Measurements from ENCODE around the gene PORCN. TPM values are rescaled to one million over a fixed set of nuclear protein-coding genes. Genes with fewer than 3 reads are reported as not detected.

PORCN gene
- total and polyA plus RNA-seq, 2 of the 4 experiments (the other 2 are of a cell fraction), result 4.1 to 10.1 TPM

DNA sequence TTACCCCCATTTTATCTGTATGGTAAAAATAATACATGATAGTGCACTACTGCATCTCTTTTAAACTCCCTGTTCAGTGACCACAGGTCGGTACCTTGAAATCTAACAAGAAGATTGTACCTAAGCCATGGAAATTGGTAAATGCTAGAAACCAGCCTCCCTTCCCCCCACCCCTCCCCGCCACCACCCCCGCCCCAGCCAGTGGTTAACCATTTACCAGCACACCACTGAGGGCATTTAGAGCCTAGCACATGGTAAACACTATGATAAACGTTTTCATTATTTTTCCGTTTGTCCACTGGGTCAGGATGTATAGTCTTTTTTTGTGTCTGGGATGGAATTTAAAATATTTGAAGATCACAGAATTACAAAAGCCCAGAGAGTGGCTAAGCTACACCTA, 33.5 kb upstream of the PORCN start:
- dilution Hi-C loops (cut with HindIII; ENCODE audit: low sequenced_read_pairs, unreplicated experiment), result no loop called here
- H3K18ac ChIP-seq (ENCODE audit: low read depth, low read length), result no peak overlapping the region
- in situ Hi-C loops (cut with MboI; ENCODE audit: low sequenced_read_pairs), result no loop called here
- no TSS peak for BruUV-seq (replicated peaks)
- H3K56ac ChIP-seq (ENCODE audit: extremely low read depth, insufficient read depth, low read length), result no peak overlapping the region; the same call in 1 of the 2 replicates
- H3K27me3 ChIP-seq (ENCODE audit: control insufficient read depth, insufficient read depth, low read length), result no peaks in the 10 kb centered on the region
- peaks cover 7% of the 10 kb centered on the region for H3K9me1 ChIP-seq (ENCODE audit: insufficient read depth, low read length)
- H4K91ac ChIP-seq (ENCODE audit: insufficient read depth, low read depth, low read length), result no peak overlapping the region
- no peak overlapping the region for H2BK120ac ChIP-seq (ENCODE audit: low read depth, low read length)
- peak overlapping the region; percentile 64; the same call in 1 of the 2 replicates for H3K14ac ChIP-seq (replicated peaks; ENCODE audit: low read depth, low read length)
- H3K4me1 ChIP-seq (ENCODE audit: control insufficient read depth, insufficient read depth, low read length), result no peaks in the 10 kb centered on the region
- ATAC-seq (ENCODE audit: low read depth) (no peak), DNase-seq (no peak)
- no peak overlapping the region for H2BK20ac ChIP-seq (ENCODE audit: low read depth, low read length)
- H4K8ac ChIP-seq (ENCODE audit: low read depth in 2 of 2, low read length in 2 of 2), result peak overlapping the region; percentile 47 to 80
- no CpG with 5 or more reads among the region's 5 CpGs for WGBS, 2 experiments (ENCODE audit: extremely low coverage in 2 of 2, insufficient read length in 1 of 2)
- no peak overlapping the region for H4K5ac ChIP-seq (ENCODE audit: low read depth, low read length)
- TF ChIP-seq, protein P1, sequence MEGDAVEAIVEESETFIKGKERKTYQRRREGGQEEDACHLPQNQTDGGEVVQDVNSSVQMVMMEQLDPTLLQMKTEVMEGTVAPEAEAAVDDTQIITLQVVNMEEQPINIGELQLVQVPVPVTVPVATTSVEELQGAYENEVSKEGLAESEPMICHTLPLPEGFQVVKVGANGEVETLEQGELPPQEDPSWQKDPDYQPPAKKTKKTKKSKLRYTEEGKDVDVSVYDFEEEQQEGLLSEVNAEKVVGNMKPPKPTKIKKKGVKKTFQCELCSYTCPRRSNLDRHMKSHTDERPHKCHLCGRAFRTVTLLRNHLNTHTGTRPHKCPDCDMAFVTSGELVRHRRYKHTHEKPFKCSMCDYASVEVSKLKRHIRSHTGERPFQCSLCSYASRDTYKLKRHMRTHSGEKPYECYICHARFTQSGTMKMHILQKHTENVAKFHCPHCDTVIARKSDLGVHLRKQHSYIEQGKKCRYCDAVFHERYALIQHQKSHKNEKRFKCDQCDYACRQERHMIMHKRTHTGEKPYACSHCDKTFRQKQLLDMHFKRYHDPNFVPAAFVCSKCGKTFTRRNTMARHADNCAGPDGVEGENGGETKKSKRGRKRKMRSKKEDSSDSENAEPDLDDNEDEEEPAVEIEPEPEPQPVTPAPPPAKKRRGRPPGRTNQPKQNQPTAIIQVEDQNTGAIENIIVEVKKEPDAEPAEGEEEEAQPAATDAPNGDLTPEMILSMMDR (conservative IDR thresholded peaks at IDR 0.05; ENCODE audit: low read depth, low read length), result no peak
- TF ChIP-seq RCOR1 (IDR thresholded peaks at IDR 0.05; ENCODE audit: insufficient replicate concordance, low read length), result no peak
- no peak overlapping the region for H2AK5ac ChIP-seq (ENCODE audit: low read depth, low read length)
- H4K20me1 ChIP-seq (ENCODE audit: insufficient read depth, low read length), result no peaks in the 10 kb centered on the region; the same call in 1 of the 2 replicates
- H3K79me1 ChIP-seq (ENCODE audit: low read depth in 1 of 2, low read length in 2 of 2), result peaks cover 0 to 23% of the 10 kb centered on the region in 2 experiments; a peak in 2 of 4 replicates
- POLR2A ChIA-PET (ENCODE audit: unreplicated experiment), result no interaction called here
- peak overlapping the region; percentile 72; the same call in 1 of the 2 replicates for H3K4me2 ChIP-seq (ENCODE audit: low read depth, low read length)
- H3K23ac ChIP-seq (ENCODE audit: low read depth, low read length), result no peak overlapping the region
- intact Hi-C loops (cut with micrococcal nuclease), result no loop called here
- H3K9ac ChIP-seq (ENCODE audit: low read depth, low read length), result peak overlapping the region; percentile 64; the same call in 1 of the 2 replicates
- peak overlapping the region; percentile 92 for H2AFZ ChIP-seq (replicated peaks; ENCODE audit: low read length, poor library complexity)
- H2BK5ac ChIP-seq (ENCODE audit: low read depth, low read length, poor library complexity, severe bottlenecking), result peak overlapping the region; percentile 29
- peak overlapping the region; percentile 82 for H3K4me3 ChIP-seq (ENCODE audit: insufficient read depth, low read depth, low read length)
- H3K36me3 ChIP-seq (ENCODE audit: control insufficient read depth, insufficient read depth, low read length), result no peaks in the 10 kb centered on the region
- H2BK15ac ChIP-seq (ENCODE audit: low read depth, low read length), result no peak overlapping the region
- no peak overlapping the region for H3K4ac ChIP-seq (ENCODE audit: low read depth, low read length)
- CTCF ChIA-PET, result interaction anchor here (0.6 kb wide), 1 partner anchor 20 kb away, joined by 4 read pairs; no protein-coding TSS in a partner anchor
- H3K27ac ChIP-seq (ENCODE audit: insufficient read depth, low read length), result no peak overlapping the region; the same call in 1 of the 2 replicates
- H3K9me3 ChIP-seq (ENCODE audit: control insufficient read depth, insufficient read depth, low read length), result no peaks in the 10 kb centered on the region
- no peak overlapping the region for H2AK9ac ChIP-seq (replicated peaks; ENCODE audit: low read depth, low read length, poor library complexity)
